Measurements from ENCODE around the gene ABCC9.

Gene ABCC9

GRCh38 chr12:21771311-21771710 lies 169.9 kb downstream of the ABCC9 start:
- H3K4me3 ChIP-seq (ENCODE audit: low read depth, low read length) = no peak overlapping the region
- in situ Hi-C loops (cut with HindIII; ENCODE audit: low sequenced_read_pairs) = no loop called here
- DNase-seq (ENCODE audit: low read depth, low spot score) = peak; percentile 16
- no peak for TF ChIP-seq CTCF (IDR thresholded peaks at IDR 0.05; ENCODE audit: low read depth, low read length)

DNA sequence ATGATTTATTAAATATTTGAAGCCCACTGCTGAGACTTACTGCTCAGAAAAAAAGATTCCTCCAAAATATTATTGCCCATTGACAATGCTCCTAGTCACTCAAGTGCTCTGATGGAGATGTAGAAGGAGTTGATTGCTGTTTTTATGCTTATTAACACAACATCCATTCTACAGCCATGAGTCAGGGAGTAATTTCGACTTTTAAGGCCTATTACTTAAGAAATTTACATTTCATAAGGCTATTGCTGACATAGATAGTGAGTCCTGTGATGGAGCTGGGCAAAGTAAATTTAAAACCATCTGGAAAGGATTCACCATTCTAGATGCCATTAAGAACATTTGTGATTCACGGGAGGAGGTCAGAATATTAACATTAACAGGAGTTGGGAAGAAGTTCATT lies 171.9 kb downstream of the ABCC9 start:
- in situ Hi-C loops (cut with HindIII; ENCODE audit: low sequenced_read_pairs) = no loop called here
- DNase-seq (ENCODE audit: low read depth, low spot score) = no peak
- no peak for TF ChIP-seq CTCF (IDR thresholded peaks at IDR 0.05; ENCODE audit: low read depth, low read length)
- no peak overlapping the region for H3K4me3 ChIP-seq (ENCODE audit: low read depth, low read length)

DNA sequence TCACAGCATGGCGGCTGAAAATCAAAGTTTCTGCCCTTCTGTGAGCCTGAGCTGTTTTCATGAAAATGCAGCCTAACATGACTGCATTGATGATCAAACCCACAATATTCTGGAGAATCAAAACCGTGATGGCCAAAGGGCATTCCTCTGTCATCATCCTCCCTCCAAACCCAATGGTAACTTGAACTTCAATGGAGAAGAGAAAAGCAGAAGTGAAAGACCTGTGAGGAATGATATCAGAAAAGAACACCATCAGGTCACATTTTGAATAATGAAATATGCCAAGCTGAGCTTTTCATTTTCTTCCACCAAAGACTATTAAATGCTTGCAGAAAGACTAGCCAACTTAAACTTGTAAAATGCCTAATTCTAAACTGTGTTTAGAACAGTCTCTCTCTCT lies 174.8 kb downstream of the ABCC9 start:
- TF ChIP-seq CTCF (IDR thresholded peaks at IDR 0.05; ENCODE audit: low read depth, low read length) = no peak
- in situ Hi-C loops (cut with HindIII; ENCODE audit: low sequenced_read_pairs) = no loop called here
- H3K4me3 ChIP-seq (ENCODE audit: low read depth, low read length) = no peak overlapping the region
- no peak for DNase-seq (ENCODE audit: low read depth, low spot score)

GRCh38 chr12:21764950-21765349 lies 176.3 kb downstream of the ABCC9 start:
- no peak for DNase-seq (ENCODE audit: low read depth, low spot score)
- no peak for TF ChIP-seq CTCF (IDR thresholded peaks at IDR 0.05; ENCODE audit: low read depth, low read length)
- in situ Hi-C loops (cut with HindIII; ENCODE audit: low sequenced_read_pairs) = no loop called here
- H3K4me3 ChIP-seq (ENCODE audit: low read depth, low read length) = no peak overlapping the region

DNA sequence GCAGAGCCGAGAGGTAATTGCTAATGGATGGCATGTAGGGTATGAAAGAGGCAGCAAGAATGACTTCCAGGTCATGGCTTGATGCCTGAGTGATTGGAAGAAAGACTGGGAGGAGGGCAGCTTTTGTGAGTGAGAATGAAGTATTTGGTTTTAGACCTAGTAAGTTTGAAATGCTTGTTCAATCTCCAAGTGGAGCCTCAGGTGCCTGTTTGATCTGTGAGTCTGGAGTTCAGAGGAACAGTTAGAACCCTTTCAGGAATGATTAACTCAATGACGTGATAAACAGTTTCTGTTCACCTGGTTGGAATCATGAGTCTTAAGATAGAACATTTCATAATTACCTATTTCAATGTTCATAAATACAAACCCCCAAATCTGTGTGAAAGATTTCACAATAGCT lies 177.2 kb downstream of the ABCC9 start:
- TF ChIP-seq CTCF (IDR thresholded peaks at IDR 0.05; ENCODE audit: low read depth, low read length) = no peak
- DNase-seq (ENCODE audit: low read depth, low spot score) = no peak
- in situ Hi-C loops (cut with HindIII; ENCODE audit: low sequenced_read_pairs) = no loop called here
- no peak overlapping the region for H3K4me3 ChIP-seq (ENCODE audit: low read depth, low read length)

DNA sequence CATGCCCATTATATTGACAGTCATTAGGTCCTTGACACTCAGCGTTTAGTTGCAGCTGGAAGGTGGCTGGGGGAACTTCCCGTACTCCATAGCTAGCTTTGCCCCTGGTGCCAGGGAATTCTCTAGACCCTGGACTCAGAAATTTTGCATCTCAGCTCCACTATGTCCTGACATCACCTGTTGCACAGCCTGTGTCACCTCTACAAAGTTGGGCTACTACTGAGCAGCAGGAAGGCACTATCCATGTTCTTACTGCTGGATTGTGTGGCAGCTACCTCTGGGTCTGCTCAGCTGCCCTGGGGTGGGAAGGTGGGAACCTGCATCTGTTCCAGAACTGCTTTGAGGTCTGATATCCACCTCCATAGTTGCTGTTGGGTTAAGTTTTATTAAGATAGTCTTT lies 177.7 kb downstream of the ABCC9 start:
- DNase-seq (ENCODE audit: low read depth, low spot score) = no peak
- no peak for TF ChIP-seq CTCF (IDR thresholded peaks at IDR 0.05; ENCODE audit: low read depth, low read length)
- no peak overlapping the region for H3K4me3 ChIP-seq (ENCODE audit: low read depth, low read length)
- in situ Hi-C loops (cut with HindIII; ENCODE audit: low sequenced_read_pairs) = no loop called here

GRCh38 chr12:21759737-21760136 lies 181.5 kb downstream of the ABCC9 start:
- no peak overlapping the region for H3K4me3 ChIP-seq (ENCODE audit: low read depth, low read length)
- no peak for TF ChIP-seq CTCF (IDR thresholded peaks at IDR 0.05; ENCODE audit: low read depth, low read length)
- in situ Hi-C loops (cut with HindIII; ENCODE audit: low sequenced_read_pairs) = no loop called here
- DNase-seq (ENCODE audit: low read depth, low spot score) = no peak

Measured in astrocyte of the spinal cord (primary cell).